GM21526 (cell line): ENCODE results near the gene LIMS3.
"Not testable (repeated sequence)": the region's sequence is repeated elsewhere in the genome, so short reads cannot be mapped to it uniquely, and the experiment has no call there.

Experiments
- ATAC-seq: cut with Tn5 transposase; IDR thresholded peaks from one replicate; pipeline ENCODE4 v1.9.1; 2021; ENCODE audit warnings: moderate library complexity; ENCODE audit not compliant: unreplicated experiment, low FRiP score

LIMS3 gene

GRCh38 chr2:109898462-109899336, at the start of gene LIMS3:
Gene LIMS3, plus strand, starts transcription at chr2:109898688. Its CDS starts 41 bp downstream, at chr2:109898729.
- ATAC-seq, result not testable (repeated sequence)

- ATAC-seq, result peak; percentile 95
Measured at GRCh38 chr2:109871129-109871751, 27.2 kb upstream of the LIMS3 start.

GRCh38 chr2:109876625-109877024, 21.9 kb upstream of the LIMS3 start:
- not testable (repeated sequence) for ATAC-seq

GRCh38 chr2:109882112-109882511, 16.4 kb upstream of the LIMS3 start:
- ATAC-seq, result not testable (repeated sequence)

GRCh38 chr2:109888414-109888813, 10.1 kb upstream of the LIMS3 start:
- ATAC-seq, result not testable (repeated sequence)

- not testable (repeated sequence) for ATAC-seq
Measured at GRCh38 chr2:109889909-109890308, 8.6 kb upstream of the LIMS3 start.

- ATAC-seq, result not testable (repeated sequence)
Measured at GRCh38 chr2:109891024-109891423, 7.5 kb upstream of the LIMS3 start.

GRCh38 chr2:109893736-109894135, 4.8 kb upstream of the LIMS3 start:
- ATAC-seq, result not testable (repeated sequence)

- not testable (repeated sequence) for ATAC-seq
Measured at GRCh38 chr2:109894141-109894540, 4.3 kb upstream of the LIMS3 start.

- ATAC-seq, result not testable (repeated sequence)
Measured at GRCh38 chr2:109895090-109895869, 3.2 kb upstream of the LIMS3 start.

GRCh38 chr2:109896212-109896611, 2.3 kb upstream of the LIMS3 start:
- peak; percentile 96 for ATAC-seq

GRCh38 chr2:109897769-109898461, 573 bp upstream of the LIMS3 start:
- ATAC-seq, result not testable (repeated sequence)

- peak; percentile 79 for ATAC-seq
Measured at GRCh38 chr2:109905796-109906195, 7.3 kb downstream of the LIMS3 start.

- not testable (repeated sequence) for ATAC-seq
Measured at GRCh38 chr2:109908626-109909025, 10.1 kb downstream of the LIMS3 start.

- ATAC-seq, result not testable (repeated sequence)
Measured at GRCh38 chr2:109910789-109911188, 12.3 kb downstream of the LIMS3 start.

GRCh38 chr2:109913911-109914310, 15.4 kb downstream of the LIMS3 start:
- ATAC-seq, result not testable (repeated sequence)

GRCh38 chr2:109914552-109914951, 16.1 kb downstream of the LIMS3 start:
- ATAC-seq, result not testable (repeated sequence)

- not testable (repeated sequence) for ATAC-seq
Measured at GRCh38 chr2:109915830-109916229, 17.3 kb downstream of the LIMS3 start.

- ATAC-seq, result not testable (repeated sequence)
Measured at GRCh38 chr2:109920162-109920561, 21.7 kb downstream of the LIMS3 start.
